Hepatocyte (in vitro differentiated cells): Measurements from ENCODE around the gene SH3GL2.

ENCODE experiments used
- EZH2 ChIP-seq: fragments of 200-600 bp; sonication (generic); IDR thresholded peaks from 2 replicates; pipeline ENCODE4 v1.6.1; 2016; ENCODE audit warnings: antibody characterized with exemption, mild to moderate bottlenecking, borderline replicate concordance
- EZH2phosphoT487 ChIP-seq: fragments of 200-600 bp; sonication (generic); IDR thresholded peaks from one replicate; pipeline ENCODE4 v1.6.1; 2018; ENCODE audit warnings: antibody characterized with exemption, mild to moderate bottlenecking, low read depth, moderate library complexity; ENCODE audit not compliant: unreplicated experiment, severe bottlenecking
- TF ChIP-seq, protein P1 (sequence below): fragments of 200-600 bp; sonication (generic); IDR thresholded peaks from 2 replicates; pipeline ENCODE4 v1.5.1; 2016; ENCODE audit warnings: antibody characterized with exemption, mild to moderate bottlenecking; ENCODE audit not compliant: poor library complexity

DNA sequence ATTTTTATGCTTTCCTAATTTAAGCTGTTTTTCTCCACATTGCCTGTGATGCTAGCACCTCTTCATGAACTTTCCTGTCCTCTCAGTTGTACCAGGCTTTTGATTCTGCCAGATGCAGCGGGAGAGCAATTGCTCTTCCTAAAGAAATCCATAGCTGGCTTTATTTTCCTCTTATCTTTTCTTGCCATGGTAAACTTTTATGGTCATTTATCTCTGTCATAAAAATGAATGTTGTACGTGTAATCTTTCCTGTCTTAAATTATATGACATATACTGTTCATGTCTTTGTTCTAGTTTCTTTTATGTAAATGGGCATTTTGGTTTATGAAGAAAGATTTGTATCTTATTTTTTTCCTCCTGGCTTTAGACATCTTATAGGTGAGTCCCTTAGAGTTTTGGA lies 127.5 kb downstream of the SH3GL2 start:
- TF ChIP-seq, protein P1, sequence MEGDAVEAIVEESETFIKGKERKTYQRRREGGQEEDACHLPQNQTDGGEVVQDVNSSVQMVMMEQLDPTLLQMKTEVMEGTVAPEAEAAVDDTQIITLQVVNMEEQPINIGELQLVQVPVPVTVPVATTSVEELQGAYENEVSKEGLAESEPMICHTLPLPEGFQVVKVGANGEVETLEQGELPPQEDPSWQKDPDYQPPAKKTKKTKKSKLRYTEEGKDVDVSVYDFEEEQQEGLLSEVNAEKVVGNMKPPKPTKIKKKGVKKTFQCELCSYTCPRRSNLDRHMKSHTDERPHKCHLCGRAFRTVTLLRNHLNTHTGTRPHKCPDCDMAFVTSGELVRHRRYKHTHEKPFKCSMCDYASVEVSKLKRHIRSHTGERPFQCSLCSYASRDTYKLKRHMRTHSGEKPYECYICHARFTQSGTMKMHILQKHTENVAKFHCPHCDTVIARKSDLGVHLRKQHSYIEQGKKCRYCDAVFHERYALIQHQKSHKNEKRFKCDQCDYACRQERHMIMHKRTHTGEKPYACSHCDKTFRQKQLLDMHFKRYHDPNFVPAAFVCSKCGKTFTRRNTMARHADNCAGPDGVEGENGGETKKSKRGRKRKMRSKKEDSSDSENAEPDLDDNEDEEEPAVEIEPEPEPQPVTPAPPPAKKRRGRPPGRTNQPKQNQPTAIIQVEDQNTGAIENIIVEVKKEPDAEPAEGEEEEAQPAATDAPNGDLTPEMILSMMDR = no peak
- TF ChIP-seq EZH2phosphoT487 (no peak), EZH2 (no peak)
